ENCODE measurements around the gene SCN10A. TPM values are rescaled to one million over a fixed set of nuclear protein-coding genes. Genes with fewer than 3 reads are reported as not detected.

The SCN10A gene
- total RNA-seq, 4 donors from 2014 or later, result not detected

GRCh38 chr3:38687321-38687720 lies 128.7 kb downstream of the SCN10A start:
- no peak for TF ChIP-seq POLR2AphosphoS5 (IDR thresholded peaks at IDR 0.05)
- TF ChIP-seq, protein P1, sequence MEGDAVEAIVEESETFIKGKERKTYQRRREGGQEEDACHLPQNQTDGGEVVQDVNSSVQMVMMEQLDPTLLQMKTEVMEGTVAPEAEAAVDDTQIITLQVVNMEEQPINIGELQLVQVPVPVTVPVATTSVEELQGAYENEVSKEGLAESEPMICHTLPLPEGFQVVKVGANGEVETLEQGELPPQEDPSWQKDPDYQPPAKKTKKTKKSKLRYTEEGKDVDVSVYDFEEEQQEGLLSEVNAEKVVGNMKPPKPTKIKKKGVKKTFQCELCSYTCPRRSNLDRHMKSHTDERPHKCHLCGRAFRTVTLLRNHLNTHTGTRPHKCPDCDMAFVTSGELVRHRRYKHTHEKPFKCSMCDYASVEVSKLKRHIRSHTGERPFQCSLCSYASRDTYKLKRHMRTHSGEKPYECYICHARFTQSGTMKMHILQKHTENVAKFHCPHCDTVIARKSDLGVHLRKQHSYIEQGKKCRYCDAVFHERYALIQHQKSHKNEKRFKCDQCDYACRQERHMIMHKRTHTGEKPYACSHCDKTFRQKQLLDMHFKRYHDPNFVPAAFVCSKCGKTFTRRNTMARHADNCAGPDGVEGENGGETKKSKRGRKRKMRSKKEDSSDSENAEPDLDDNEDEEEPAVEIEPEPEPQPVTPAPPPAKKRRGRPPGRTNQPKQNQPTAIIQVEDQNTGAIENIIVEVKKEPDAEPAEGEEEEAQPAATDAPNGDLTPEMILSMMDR (IDR thresholded peaks at IDR 0.05), result no peak
- TF ChIP-seq EP300 (IDR thresholded peaks at IDR 0.05), result no peak
- TF ChIP-seq POLR2A (IDR thresholded peaks at IDR 0.05; ENCODE audit: low read depth), result no peak
- H3K4me3 ChIP-seq, result no peak overlapping the region
- intact Hi-C loops (cut with DNase I), result no loop called here
- peak; percentile 82 for DNase-seq (ENCODE audit: extremely low spot score)
- no peak overlapping the region for H3K27ac ChIP-seq (replicated peaks in 1 of 4)
- H3K4me1 ChIP-seq, result no peaks in the 10 kb centered on the region
- 54% methylated on average over 2 of the region's 2 CpGs for WGBS
- H3K9me3 ChIP-seq, result no peaks in the 10 kb centered on the region
- no peaks in the 10 kb centered on the region for H3K36me3 ChIP-seq
- no peaks in the 10 kb centered on the region for H3K27me3 ChIP-seq

- no peak overlapping the region for H3K27ac ChIP-seq (replicated peaks in 1 of 4)
- H3K4me3 ChIP-seq, result no peak overlapping the region
- intact Hi-C loops (cut with DNase I), result no loop called here
- 46% methylated on average over 5 of the region's 5 CpGs for WGBS
- TF ChIP-seq EP300 (IDR thresholded peaks at IDR 0.05) (no peak), POLR2AphosphoS5 (IDR thresholded peaks at IDR 0.05) (no peak), POLR2A (IDR thresholded peaks at IDR 0.05; ENCODE audit: low read depth) (no peak)
- TF ChIP-seq, protein P1 (IDR thresholded peaks at IDR 0.05), result no peak
- H3K27me3 ChIP-seq, result peaks cover 0 to 7% (median 0%) of the 10 kb centered on the region in 4 donors
- no peaks in the 10 kb centered on the region for H3K9me3 ChIP-seq
- H3K36me3 ChIP-seq, result no peaks in the 10 kb centered on the region
- H3K4me1 ChIP-seq, result no peaks in the 10 kb centered on the region
- DNase-seq (ENCODE audit: extremely low spot score), result no peak
These were observed 131.5 kb downstream of the SCN10A start for GRCh38 chr3:38684546-38684945.

- intact Hi-C loops (cut with DNase I), result no loop called here
- WGBS, result 40% methylated on average over 4 of the region's 4 CpGs
- no peak for TF ChIP-seq EP300 (IDR thresholded peaks at IDR 0.05)
- no peak for TF ChIP-seq POLR2AphosphoS5 (IDR thresholded peaks at IDR 0.05)
- TF ChIP-seq, protein P1 (IDR thresholded peaks at IDR 0.05), result no peak
- TF ChIP-seq POLR2A (IDR thresholded peaks at IDR 0.05; ENCODE audit: low read depth), result no peak
- no peak overlapping the region for H3K4me3 ChIP-seq
- no peak for DNase-seq (ENCODE audit: extremely low spot score)
- no peaks in the 10 kb centered on the region for H3K36me3 ChIP-seq
- H3K9me3 ChIP-seq, result peaks cover 0 to 3% (median 0%) of the 10 kb centered on the region in 4 donors
- no peaks in the 10 kb centered on the region for H3K4me1 ChIP-seq
- no peak overlapping the region for H3K27ac ChIP-seq (replicated peaks in 1 of 4)
- no peaks in the 10 kb centered on the region for H3K27me3 ChIP-seq
These were observed 146.3 kb downstream of the SCN10A start for GRCh38 chr3:38669668-38670067.

DNA sequence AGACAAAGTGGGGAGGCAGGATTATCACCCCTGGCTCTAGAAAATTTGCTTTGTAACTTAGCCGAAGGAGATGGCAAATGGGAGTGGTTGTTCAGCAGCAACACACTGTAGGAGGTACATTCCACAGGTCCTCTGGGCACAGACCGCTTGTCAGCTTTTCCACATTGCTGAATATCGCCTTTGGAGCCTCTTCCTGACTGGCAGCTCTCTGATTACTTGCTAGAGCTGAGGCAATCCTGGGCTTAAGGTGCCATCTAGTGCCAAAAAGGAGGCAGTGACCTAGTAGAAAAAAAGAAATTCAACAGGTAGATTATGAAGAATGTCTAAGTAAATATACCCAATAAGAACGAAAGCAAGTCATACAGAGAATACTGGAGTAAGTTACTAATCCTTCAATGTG lies 153.5 kb downstream of the SCN10A start:
- 42% methylated on average over 4 of the region's 4 CpGs for WGBS
- Histone ChIP-seq H3K36me3 (no peaks in the 10 kb centered on the region), H3K27me3 (peaks cover 0 to 45% (median 3%) of the 10 kb centered on the region in 4 donors), H3K4me3 (no peak overlapping the region), H3K27ac (replicated peaks in 1 of 4) (no peak overlapping the region), H3K4me1 (no peaks in the 10 kb centered on the region), H3K9me3 (peaks cover 0 to 14% (median 5%) of the 10 kb centered on the region in 4 donors)
- DNase-seq (ENCODE audit: extremely low spot score), result no peak
- TF ChIP-seq POLR2A (IDR thresholded peaks at IDR 0.05; ENCODE audit: low read depth) (no peak), POLR2AphosphoS5 (IDR thresholded peaks at IDR 0.05) (no peak), EP300 (IDR thresholded peaks at IDR 0.05) (no peak)
- TF ChIP-seq, protein P1 (IDR thresholded peaks at IDR 0.05), result no peak
- intact Hi-C loops (cut with DNase I), result no loop called here

GRCh38 chr3:38658841-38659240 lies 157.2 kb downstream of the SCN10A start:
- Histone ChIP-seq H3K27ac (replicated peaks in 1 of 4) (no peak overlapping the region), H3K9me3 (peaks cover 0 to 14% (median 5%) of the 10 kb centered on the region in 4 donors), H3K4me1 (no peaks in the 10 kb centered on the region), H3K4me3 (no peak overlapping the region), H3K27me3 (peaks cover 0 to 80% (median 8%) of the 10 kb centered on the region in 4 donors), H3K36me3 (no peaks in the 10 kb centered on the region)
- intact Hi-C loops (cut with DNase I), result no loop called here
- WGBS, result 34% methylated on average over 5 of the region's 9 CpGs
- no peak for TF ChIP-seq EP300 (IDR thresholded peaks at IDR 0.05)
- no peak for TF ChIP-seq POLR2A (IDR thresholded peaks at IDR 0.05; ENCODE audit: low read depth)
- no peak for TF ChIP-seq POLR2AphosphoS5 (IDR thresholded peaks at IDR 0.05)
- peak; percentile 62 for DNase-seq (ENCODE audit: extremely low spot score)
